ACHN (cell line): ENCODE data around the gene TUBB2A.
"Not testable (repeated sequence)": the region's sequence is repeated elsewhere in the genome, so short reads cannot be mapped to it uniquely, and the experiment has no call there.

Experiments
- DNase-seq: peaks from one replicate; pipeline ENCODE4 v3.0.0-alpha.2; 2015
- in situ Hi-C: cut with HindIII; loops from 2 replicates; pipeline ENCODE4 v1.10.0; 2017; ENCODE audit warnings: low sequenced_read_pairs, low pct_ligation_motif_present, low pct_unique_long_range_greater_than_20kb

Gene TUBB2A

DNA sequence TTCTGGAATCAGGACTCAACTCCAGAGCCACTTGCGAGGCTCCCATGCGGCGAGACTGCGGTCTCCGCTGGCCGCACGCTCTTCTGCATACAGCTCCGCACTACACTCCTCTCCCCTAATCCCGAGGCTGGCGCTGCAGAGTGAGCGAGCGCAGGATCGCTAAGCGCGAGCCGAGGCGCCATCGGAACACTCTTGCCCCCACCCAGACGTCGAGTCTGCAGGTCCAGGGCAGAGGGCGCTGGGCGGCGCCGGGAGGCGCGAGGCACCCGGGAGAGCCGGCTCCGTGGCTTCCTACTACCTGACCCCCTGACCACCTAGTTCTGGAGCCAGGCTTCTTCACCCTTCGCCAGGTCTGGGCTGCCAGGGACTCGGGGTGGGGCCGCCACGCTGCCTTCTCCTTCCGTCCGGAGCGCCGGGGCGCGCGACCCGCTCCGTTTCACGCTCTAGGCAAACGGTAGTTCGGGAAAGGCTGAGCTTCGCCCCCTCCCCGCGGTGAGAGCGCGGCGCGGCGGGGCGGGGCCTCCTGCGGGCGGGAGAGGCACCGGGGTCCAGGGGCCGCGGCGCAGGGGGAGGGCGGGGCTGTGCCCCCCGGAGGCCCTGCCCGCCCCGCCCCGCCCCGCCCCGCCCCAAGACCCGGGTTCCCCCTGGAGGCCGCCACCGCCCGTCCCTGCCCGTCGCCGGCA, 5.4 kb upstream of the TUBB2A start:
- in situ Hi-C loops, result no loop called here
- peak; percentile 76 for DNase-seq

DNA sequence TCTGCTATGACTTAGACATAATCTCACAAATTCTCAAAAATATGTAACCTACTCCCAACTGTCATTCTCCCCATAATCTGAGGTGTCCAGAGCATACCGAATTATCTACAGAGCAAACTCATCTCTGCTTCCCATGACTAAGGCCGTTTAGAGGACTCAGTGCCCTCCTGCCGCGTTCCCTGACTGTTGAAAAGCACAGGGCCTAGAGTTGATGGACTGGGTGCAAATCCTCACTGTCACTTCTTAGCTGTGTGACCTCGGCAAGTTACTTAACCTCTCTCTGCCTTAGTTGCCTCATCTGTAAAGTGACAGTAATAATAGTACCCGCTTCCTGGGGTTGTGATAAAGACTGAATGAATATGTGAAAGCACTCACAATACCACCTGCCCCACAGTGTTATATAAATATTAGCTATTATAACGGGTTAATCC, 4.7 kb upstream of the TUBB2A start:
- in situ Hi-C loops, result no loop called here
- peak; percentile 8 for DNase-seq

DNA sequence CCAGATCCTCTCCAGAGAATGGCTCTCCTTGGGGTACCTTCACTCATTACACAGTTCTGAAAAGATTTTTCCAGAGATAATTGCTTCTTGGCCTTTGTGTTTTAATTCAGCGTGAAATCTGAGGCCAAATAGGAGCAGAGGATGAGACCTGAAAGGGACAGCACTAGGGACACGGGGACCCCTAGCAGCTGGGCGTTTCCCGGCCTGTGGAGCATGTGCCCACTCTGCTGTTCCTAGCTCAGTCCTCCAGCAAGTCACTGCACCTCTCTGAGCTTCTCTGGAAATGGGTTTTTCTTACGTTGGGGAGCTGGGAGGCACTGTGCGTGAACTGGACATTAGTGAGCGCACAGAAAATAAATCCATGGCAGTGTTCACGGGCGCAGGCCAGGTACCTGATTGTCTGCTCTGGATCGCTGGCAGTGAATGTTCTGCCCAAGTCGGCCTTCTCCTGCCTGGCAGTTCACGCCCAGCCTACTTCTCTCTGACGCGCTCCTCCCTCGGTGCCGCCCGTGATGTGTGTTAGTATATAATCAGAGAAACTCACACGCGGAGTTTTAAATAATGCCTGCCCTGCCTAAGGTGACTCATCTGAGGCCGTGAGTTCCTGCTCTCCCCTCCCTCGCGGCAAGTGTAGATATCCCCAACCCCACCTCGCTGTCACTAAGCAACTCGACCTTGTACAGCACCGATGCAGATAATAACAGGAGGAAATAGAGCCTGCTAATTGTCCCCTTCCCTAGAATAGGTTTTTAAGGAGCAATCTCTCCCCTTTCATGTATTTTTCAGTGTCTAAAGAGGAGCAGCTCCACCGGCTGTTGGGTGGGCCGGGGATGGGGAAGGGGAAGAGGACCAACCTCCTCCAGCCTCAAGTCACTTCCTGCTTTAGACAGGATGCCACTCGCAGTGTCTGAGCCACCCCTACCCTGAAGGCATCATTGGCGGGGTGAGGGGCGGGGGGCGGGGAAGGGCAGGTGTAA, 2.7 kb upstream of the TUBB2A start:
- no peak for DNase-seq

DNA sequence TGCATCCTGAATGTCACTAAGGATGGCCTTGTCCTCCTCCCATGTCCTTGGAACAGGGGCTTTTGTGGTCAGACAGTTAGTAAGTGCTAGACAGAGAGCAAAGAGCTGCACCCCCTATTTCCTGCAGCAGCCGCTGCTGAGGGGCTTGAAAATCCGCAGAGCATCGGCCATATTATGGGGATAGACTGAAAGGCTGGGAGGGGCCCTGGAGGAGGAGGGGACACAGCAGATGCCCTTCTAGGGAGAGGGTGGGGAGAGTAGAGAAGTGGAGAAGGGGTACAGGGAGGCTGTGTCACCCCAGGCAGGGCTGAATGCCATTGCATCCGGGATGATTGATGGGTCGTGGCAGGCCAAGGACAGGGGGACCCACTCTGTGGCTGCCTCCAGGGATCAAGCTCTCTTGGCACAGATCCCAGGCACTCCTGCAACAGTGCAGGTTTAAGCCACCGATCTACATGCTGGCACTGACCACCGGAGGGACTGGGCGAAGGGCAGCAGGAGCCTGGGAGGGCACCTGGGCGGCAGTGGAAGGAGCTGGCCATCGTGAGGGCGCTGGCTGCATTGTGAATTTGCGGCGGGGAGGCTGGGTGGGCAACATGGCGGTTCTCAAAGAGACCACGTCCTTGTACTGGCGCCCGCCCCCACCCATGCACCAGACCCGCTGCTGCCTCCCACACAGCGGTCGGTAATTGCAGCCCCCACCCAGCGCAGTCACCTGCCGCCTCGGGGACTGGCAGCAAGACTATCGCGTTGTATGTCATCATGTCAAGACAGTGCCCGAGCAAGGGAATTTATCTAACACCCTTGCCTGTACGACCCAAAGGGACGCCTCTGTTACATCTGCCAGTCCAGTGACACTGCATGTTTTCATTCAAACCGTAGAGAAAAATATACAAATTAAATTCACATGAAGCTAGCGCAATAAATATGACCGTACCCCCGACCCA, 887 bp downstream of the TUBB2A start:
- in situ Hi-C loops, result not testable (repeated sequence)
- DNase-seq, result peak; percentile 4

More for the DNA sequence above, 2.7 kb upstream of the TUBB2A start:
- in situ Hi-C loops, result no loop called here

DNA sequence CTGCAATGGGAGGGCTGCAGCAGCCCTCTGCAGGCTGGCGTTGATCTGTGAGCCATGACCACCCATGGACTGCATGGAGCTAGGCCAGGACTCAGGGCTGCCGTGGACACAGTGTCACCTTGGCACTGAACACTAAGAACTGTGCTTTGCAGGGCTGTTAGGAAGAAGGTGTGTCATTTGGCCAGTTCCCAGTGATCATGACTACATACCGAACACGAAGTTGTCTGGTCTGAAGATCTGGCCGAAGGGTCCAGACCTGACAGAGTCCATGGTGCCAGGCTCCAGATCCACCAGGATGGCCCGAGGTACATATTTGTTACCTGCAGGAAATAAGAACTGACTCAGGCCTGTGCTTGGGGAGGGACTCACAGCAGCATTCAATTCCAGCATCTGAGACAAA, 1.9 kb downstream of the TUBB2A start:
- DNase-seq, in situ Hi-C loops: not testable (repeated sequence)

DNA sequence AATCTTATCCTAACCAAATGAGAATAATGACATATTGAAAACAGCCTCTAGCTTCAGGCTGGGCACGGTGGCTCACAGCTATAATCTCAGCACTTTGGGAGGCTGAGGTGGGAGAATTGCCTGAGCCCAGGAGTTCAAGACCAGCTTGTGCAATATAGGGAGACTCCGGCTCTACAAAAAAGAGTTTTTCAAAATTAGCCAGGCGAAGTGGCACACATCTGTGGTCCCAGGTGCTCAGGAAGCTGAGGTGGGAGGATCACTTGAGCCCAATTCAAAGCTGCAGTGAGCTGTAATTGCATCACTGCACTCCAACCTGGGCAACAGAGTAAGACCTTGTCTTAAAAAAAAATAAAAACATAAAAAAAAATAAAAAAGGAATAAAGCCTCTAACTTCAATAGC, 4.7 kb downstream of the TUBB2A start:
- DNase-seq, result no peak
- in situ Hi-C loops, result no loop called here

DNA sequence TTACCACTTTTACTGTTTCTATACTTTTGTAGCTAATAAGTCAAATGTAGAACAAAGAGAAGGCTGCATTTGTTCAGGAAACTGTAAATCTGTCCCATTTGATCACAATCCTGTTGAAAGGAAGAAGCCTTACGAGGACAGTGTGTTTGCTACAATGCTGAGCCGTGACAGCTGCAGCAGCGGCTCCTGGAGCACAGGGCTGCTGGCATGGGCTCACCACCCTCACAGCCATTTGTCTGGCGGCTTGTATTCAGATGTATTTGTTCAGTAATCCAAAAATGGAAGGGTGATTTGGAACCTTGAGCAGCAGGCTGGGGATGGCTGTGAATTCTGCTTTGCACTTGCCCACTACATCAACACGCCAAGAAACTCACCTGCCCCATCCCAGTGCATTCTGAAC, 5.7 kb downstream of the TUBB2A start:
- DNase-seq, result no peak
- in situ Hi-C loops, result no loop called here

DNA sequence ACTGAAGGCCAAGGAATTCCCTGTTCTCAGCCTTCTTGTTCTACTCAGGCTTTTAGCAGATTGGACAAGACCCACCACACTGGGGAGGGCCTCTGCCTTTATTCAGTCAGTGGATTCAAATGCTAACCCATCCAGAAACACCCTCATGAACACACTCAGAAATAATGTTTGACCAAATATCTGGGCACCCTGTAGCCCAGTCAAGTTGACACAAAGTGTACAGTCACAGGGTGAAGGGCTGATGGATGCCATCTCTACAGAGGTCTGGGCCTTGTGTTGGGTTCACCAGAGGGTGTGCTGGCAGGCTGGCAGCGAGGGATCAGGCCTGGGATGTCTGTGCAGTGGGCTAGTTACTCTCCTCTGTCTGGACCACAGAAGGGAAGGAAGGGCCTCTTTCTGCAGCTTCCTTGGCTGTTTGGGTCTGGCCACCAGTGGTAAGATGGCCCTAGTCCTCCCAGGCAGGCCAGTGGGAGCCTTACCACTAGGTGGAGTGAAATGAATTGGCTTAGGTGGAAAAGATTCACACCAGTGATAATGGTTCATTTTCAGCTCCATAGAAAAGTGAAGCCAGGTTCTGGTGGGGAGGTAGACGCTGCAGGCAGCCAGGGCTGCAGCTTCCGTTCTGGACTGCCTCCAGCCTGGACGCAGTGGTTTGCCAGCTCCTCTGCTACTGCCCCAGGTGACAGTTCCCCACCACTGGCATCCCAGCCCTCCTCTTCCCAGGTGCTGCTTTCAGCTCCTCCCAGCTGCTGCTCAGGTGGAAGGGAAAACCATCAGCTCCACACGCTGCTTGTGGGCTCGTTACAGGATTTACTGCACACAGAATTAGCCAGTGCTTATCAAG, 9.2 kb downstream of the TUBB2A start:
- DNase-seq, result no peak

DNA sequence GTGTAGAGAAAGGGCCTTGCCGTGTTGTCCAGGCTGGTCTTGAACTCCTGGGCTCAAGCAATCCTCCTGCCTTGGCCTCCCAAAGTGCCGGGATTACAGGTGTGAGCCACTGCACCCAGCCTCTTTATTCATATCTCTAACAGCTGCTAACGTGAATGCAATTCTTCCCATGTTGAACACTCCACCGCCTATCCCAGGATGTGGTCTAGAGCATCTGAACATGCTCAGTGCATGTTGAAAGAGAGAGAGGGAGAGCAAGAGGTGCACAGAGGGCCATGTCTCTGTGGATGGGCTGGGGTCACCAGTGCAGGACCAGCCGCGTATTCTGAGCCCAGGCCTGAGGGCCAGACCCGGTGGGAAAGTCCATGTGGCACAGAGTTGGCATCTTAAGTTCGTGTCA, 12.8 kb downstream of the TUBB2A start:
- in situ Hi-C loops, result no loop called here
- DNase-seq, result no peak

More for the DNA sequence above, 9.2 kb downstream of the TUBB2A start:
- in situ Hi-C loops, result no loop called here

DNA sequence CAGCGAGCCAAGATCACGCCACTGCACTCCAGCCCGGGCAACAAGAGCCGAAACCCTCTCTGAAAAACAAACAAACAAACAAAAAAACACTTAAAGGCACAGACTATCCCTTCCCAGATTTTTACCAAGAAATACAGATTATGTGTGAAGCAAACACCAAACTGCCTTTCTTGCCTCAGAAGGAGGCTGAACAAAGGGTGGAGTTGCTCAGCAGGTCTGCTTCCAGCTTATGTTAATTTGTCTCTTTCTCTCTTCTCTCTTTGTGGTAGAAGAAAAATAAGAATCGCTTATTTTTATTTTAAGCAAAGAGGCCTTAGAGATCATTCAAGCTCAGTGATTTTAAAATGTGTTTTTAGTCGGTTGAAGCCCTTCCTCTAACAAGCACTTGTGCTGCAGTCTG, 14.2 kb downstream of the TUBB2A start:
- in situ Hi-C loops, result no loop called here
- DNase-seq, result no peak

DNA sequence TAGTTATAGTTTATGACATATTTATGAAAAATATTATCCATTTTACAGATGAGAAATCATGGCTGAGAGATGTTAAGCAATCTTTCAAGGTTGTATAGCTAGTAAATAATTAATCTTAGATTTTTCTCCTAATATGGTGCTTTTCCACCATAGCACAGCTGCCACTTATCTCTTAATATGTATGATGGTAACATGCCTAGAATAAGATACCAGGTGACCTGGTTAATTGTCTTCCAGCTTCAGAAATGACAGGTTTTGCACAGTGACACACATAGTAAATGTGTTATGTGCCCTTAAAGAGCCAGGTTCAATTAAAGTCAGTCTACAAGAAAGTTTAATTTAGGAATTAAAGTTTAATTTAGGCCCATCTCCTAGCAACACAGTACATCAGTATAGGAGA, 14.8 kb downstream of the TUBB2A start:
- DNase-seq, result no peak
- in situ Hi-C loops, result no loop called here

DNA sequence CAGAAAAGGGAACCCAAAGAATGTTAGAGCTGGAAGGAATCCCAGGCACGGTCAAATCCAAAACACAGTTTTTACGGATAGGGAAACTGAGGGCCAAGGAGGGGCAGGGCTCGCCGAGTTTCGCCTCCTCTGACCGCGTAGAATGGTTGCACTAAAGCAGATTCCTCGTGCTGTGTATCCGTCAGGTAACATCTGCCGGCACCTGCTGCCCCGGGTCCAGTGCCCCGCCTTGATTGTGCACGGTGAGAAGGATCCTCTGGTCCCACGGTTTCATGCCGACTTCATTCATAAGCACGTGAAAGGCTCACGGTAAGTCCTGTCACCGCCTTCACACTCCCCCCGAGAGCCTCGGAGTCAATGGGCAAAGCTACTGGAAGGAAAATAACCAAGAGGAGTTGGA, 17.1 kb downstream of the TUBB2A start:
- in situ Hi-C loops, result no loop called here
- DNase-seq, result no peak

DNA sequence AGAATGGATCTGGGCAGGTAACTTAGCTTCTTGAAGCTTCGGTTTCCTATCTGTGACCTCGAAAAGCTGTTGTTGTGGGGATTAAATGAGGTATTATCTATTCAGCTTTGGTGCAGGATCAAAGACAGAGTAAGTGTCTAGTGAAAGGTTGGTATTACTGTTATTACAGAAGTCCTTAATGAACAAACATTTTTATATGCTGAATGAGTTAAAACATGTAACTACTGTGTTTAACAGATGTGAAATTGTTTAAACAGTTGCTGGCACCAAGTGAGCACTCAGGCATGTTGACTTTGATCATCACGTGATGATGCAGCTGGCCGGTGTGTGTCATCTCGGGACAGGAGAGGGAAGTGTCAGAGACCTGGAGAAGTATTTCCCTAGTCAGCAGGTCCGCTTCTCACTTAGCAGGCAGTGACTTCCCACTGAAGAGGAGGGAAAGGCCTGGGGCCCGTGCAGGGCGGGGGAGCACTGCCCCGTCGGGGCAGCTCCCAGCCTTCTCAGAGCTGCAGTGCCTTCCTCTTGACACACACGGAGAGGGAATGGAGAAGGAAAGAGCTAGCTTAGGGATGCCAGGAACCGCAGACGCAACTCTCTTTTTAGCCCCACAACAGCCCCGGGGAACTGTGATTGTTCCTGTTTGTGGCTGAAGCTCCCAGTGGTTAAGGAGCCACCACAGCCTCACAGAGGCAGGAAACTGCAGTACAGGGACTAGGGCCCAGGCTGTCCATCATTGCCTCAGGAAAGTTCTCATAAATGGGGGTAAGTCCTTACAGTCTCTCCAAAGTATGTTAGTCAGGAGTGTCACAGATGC, 18.0 kb downstream of the TUBB2A start:
- in situ Hi-C loops, result no loop called here

DNA sequence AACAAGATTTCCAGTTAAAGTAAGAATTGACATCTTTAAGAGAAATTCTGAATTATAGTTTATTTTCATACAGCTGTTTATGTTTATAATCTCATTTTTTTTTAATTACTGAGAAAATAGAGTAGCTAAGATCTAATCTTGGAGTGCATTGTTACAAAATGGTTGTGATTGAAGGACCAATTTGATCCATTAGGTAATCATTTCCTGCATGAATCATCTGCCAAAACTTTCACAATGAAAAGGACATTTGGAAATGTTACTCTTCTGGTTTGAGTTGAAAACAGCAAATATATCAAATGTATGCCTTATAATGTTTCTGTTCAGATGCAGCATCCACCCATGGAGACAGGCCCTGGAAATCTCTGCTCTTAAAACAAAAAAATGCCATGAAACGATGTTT, 19.0 kb downstream of the TUBB2A start:
- in situ Hi-C loops, result no loop called here
- no peak for DNase-seq

More for the DNA sequence above, 18.0 kb downstream of the TUBB2A start:
- no peak for DNase-seq

DNA sequence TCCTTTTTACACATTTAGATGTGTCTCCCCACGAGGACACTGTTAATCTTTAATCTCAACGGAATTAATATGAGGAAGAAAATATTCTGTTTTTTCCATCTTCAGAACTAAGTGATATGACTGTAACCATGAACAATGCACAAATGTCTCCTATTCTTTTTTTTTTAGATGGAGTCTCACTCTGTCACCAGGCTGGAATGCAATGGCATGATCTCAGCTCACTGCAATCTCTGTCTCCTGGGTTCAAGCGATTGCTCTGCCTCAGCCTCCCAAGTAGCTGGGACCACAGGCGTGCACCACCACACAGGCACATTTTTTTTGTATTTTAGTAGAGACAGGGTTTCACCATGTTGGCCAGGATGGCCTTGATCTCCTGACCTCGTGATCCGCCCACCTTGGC, 19.5 kb downstream of the TUBB2A start:
- in situ Hi-C loops, result not testable (repeated sequence)

DNA sequence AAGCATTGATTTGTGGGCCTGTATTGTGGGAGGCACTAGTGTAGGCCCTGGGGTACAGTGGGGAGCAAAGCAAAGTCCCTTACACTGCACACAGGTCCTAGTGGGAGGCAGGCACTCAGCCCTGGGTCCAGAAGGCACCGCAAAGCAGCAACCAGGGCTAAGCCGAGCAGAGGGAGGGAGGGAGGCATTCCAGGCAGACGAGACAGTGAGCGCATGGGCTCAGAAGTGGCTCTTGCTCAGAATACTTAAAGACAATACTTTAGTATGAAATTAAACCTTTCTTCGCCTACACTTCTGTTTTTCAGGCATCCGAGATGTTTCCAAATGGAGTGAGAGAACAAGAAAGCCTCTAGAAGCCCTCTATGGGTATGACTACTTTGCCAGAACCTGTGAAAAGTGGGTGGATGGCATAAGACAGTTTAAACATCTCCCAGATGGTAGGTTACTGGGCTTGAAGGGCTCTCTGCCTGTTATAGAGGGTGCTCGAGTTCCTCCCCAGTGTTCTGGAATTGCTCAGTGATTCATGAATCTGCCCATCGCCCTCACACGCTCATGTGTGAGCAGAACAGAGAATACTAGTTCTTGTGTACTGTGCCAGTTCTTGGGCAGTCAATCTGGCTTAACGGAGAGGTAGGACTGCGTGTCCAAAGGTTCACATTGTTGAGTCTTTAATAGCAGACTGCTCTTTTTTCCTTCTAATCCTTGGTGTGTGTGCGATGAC, 20.1 kb downstream of the TUBB2A start:
- in situ Hi-C loops, result no loop called here
- no peak for DNase-seq

More for the DNA sequence above, 19.5 kb downstream of the TUBB2A start:
- DNase-seq, result not testable (repeated sequence)
